CD4-positive, alpha-beta memory T cell (primary cell): ENCODE measurements around the gene DDRGK1. TPM values are rescaled to one million over a fixed set of nuclear protein-coding genes. Genes with fewer than 3 reads are reported as not detected.
A peak's percentile ranks its signal among the peaks of the same experiment; 100 is the strongest.
"Not testable (repeated sequence)": the region's sequence is repeated elsewhere in the genome, so short reads cannot be mapped to it uniquely, and the experiment has no call there.

ENCODE experiments used
- CTCF ChIA-PET: fragments of 350-600 bp; sonication (Branson Sonifier 250); formaldehyde crosslinking; loops from one replicate; lab custom pipeline; 2021; ENCODE audit warnings: inconsistent platforms; ENCODE audit not compliant: partially characterized antibody; lab: Charles Lee
- POLR2A ChIA-PET: fragments of 350-600 bp; sonication (Branson Sonifier 250); formaldehyde crosslinking; loops from one replicate; lab custom pipeline; 2021; ENCODE audit not compliant: partially characterized antibody; lab: Charles Lee
- DNase-seq, 5 donors: peaks; one replicate each; pipeline versions ENCODE4 v3.0.0 to v3.0.0-alpha.2; 2020 to 2022; ENCODE audit warnings: mixed read lengths in 1 of 5
- H3K27ac ChIP-seq: one replicate; pipeline ENCODE4 v1.7.0; 2013; ENCODE audit warnings: low read depth, low read length
- H3K27me3 ChIP-seq: 2 replicates; pipeline ENCODE4 v1.7.0; 2013; ENCODE audit warnings: mild to moderate bottlenecking, low read length, moderate library complexity; ENCODE audit not compliant: insufficient read depth
- H3K36me3 ChIP-seq: 2 replicates; pipeline ENCODE4 v1.7.0; 2013; ENCODE audit warnings: mild to moderate bottlenecking, low read length, moderate library complexity; ENCODE audit not compliant: insufficient read depth
- H3K4me1 ChIP-seq: 2 replicates; pipeline ENCODE4 v1.7.0; 2013; ENCODE audit warnings: mild to moderate bottlenecking, low read length, moderate library complexity; ENCODE audit not compliant: insufficient read depth
- H3K4me3 ChIP-seq, 2 donors: one replicate each; pipeline ENCODE4 v1.7.0; 2013; ENCODE audit warnings: low read length in 2 of 2, mild to moderate bottlenecking in 1 of 2
- H3K9me3 ChIP-seq, 2 donors: one replicate each; pipeline ENCODE4 v1.7.0; 2013; ENCODE audit warnings: low read length in 2 of 2, control low read depth in 1 of 2; ENCODE audit not compliant: control insufficient read depth in 1 of 2
- H3K27ac Mint-ChIP-seq, 7 donors: one replicate each; pipeline ENCODE4 v1.8.0; 2020 to 2021; ENCODE audit warnings: mixed read lengths in 7 of 7, mild to moderate bottlenecking in 6 of 7, inconsistent platforms in 3 of 7, moderate library complexity in 3 of 7
- H3K27me3 Mint-ChIP-seq, 2 donors: one replicate each; pipeline ENCODE4 v1.8.0; 2020 to 2021; ENCODE audit warnings: mixed read lengths in 2 of 2
- H3K36me3 Mint-ChIP-seq, 2 donors: one replicate each; pipeline ENCODE4 v1.8.0; 2020 to 2021; ENCODE audit warnings: mixed read lengths in 2 of 2, inconsistent platforms in 1 of 2, mild to moderate bottlenecking in 1 of 2
- H3K4me1 Mint-ChIP-seq, 4 donors: one replicate each; pipeline ENCODE4 v1.8.0; 2020 to 2021; ENCODE audit warnings: mixed read lengths in 4 of 4, mild to moderate bottlenecking in 1 of 4
- H3K4me3 Mint-ChIP-seq, 8 donors: one replicate each; pipeline ENCODE4 v1.8.0; 2020 to 2021; ENCODE audit warnings: mixed read lengths in 8 of 8, mild to moderate bottlenecking in 7 of 8, moderate library complexity in 6 of 8, inconsistent platforms in 3 of 8
- H3K9me3 Mint-ChIP-seq, 8 donors: one replicate each; pipeline ENCODE4 v1.8.0; 2020 to 2021; ENCODE audit warnings: mixed read lengths in 8 of 8, mild to moderate bottlenecking in 5 of 8, inconsistent platforms in 3 of 8, moderate library complexity in 1 of 8
- intact Hi-C: fragments of 100-400 bp; cut with micrococcal nuclease; formaldehyde crosslinking; loops from one replicate; pipeline ENCODE4 v1.15.1; 2023
- polyA plus RNA-seq, 2 donors: library from polyadenylated mRNA; unstranded; fragments of 300-500 nt; fragmentation: Illumina TruSeq; gene quantifications; one replicate each; pipeline ENCODE4 v1.2.3, GENCODE V29; 2021
- total RNA-seq, 2 experiments: library from RNA; stranded (reverse); gene quantifications; one replicate each; pipeline ENCODE4 v1.2.3, GENCODE V29; 2021

Gene DDRGK1
- total and polyA plus RNA-seq, 4 experiments from 2014 or later = 35.2 to 61.0 (median 54.6) TPM

DNA sequence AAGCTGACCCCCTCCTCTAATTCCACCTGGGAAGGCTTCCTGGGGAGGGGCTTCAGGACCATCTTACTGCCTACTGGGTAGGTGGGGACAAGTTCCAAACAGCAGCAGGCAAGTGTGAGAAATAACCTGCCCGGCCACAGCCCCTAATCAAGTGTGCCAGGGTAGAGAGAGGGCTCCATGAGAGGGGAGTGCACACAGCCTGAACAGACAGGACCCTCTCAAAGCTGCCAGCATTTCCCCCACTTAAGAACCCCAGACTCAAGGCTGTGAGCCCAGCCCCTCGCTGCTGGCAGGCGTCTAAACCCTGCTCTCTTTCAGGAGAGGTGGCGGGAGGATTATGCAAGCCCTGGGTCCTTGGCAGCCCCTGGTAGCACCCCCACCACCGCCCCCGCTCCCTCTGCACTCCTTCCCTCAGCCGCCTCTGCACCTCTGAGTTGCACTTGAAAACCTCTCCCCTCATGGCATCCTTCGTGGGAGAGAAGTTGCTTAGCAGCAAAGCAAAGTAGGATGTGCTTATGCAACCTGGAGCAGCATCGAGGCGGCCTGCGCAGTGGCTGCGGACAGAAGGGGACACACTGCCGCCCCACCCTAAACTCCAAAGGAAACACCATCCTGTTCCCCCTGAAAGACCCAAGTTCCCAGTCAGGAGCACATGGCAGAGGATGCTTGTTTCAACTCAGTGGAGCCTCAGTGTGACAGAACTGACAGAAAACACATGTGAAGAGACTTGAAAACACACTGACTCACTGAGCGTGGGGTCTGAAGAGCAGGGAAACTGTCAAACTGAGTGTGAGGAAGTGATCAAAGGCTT lies 10.5 kb downstream of the DDRGK1 start:
- Histone ChIP-seq H3K4me3 (no peak overlapping the region), H3K27ac (no peak overlapping the region), H3K36me3 (peaks cover 54% of the 10 kb centered on the region), H3K27me3 (no peaks in the 10 kb centered on the region), H3K9me3 (no peaks in the 10 kb centered on the region), H3K4me1 (no peaks in the 10 kb centered on the region)
- Mint-ChIP-seq H3K27me3 (no peaks in the 10 kb centered on the region), H3K9me3 (no peaks in the 10 kb centered on the region), H3K27ac (no peak overlapping the region), H3K4me1 (peaks cover 0 to 11% (median 3%) of the 10 kb centered on the region in 4 donors), H3K36me3 (peaks cover 53 to 69% of the 10 kb centered on the region in 2 donors), H3K4me3 (no peak overlapping the region)
- DNase-seq = no peak
- intact Hi-C loops = no loop called here
- ChIA-PET POLR2A (no interaction called here), CTCF (no interaction called here)

DNA sequence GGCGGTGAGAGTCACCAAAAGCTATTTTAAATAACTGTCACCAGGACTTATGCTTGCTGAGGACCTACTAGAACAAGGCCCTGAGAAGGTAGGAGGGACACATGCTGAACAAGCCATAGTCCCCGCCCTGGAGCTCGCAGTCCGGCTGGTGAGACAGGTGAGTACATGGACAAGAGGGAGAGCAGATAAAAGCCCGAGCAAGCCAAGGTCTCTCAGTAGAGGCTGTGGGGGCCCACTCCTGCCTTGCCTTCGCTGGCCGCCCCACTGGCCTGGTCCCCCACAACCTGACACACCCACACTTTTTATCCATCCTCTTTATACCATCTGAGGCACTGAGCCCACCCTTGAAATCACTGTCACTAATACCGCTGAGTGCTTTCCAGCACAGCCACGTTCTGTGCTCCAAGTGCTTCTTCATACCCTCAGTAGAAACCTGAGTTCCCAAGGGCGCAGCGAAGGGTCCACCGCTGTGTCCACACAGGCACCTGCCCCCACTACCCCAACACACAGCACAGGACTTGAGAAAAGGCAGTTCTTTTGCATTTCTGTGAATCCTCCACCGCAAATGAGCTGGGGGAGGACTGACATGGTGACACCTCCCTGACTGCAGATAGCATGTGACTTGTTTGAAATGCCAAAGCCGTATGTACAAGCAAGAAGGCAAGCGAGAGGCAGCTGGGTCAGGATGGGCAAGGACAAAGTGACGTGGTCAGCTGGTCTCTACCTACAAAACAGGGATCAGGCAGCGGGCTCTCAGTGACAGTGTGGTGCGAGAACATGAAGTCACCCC lies 12.1 kb downstream of the DDRGK1 start:
- H3K36me3 Mint-ChIP-seq = peaks cover 44 to 64% of the 10 kb centered on the region in 2 donors
- no peaks in the 10 kb centered on the region for H3K9me3 Mint-ChIP-seq
- Histone ChIP-seq H3K27ac (no peak overlapping the region), H3K9me3 (no peaks in the 10 kb centered on the region), H3K27me3 (no peaks in the 10 kb centered on the region), H3K4me1 (no peaks in the 10 kb centered on the region), H3K4me3 (no peak overlapping the region), H3K36me3 (peaks cover 52% of the 10 kb centered on the region)
- H3K27me3 Mint-ChIP-seq = no peaks in the 10 kb centered on the region
- peak overlapping the region in 2 of 7 donors; percentile 29 to 50 for H3K27ac Mint-ChIP-seq
- no peak for DNase-seq
- no peak overlapping the region for H3K4me3 Mint-ChIP-seq
- ChIA-PET POLR2A (interaction anchor here (0.6 kb wide), 1 partner anchor 72 kb away, joined by 3 read pairs; no protein-coding TSS in a partner anchor), CTCF (no interaction called here)
- H3K4me1 Mint-ChIP-seq = peaks cover 0 to 11% (median 3%) of the 10 kb centered on the region in 4 donors
- intact Hi-C loops = no loop called here

DNA sequence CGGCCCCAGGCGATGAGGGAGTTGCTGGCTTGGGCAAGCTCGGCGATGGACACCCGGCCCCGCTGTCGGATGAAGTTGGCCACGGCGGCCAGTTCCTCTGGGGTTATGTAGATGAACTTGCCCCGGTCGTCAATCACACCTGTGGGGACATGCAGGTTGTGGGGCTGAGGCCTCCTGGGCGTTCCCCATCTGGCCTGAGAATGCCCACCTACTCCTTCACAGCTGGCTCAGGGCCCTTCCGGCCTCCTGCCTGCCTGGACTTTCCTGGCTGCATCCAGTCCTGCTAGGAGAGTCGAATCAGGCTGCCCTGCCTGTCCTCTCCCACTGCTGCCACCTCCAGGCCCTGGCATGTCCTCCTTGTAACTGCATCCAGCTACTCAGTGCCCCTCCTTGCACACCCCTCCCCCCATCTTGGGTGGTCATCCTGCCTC lies 13.8 kb downstream of the DDRGK1 start:
- Histone ChIP-seq H3K9me3 (no peaks in the 10 kb centered on the region), H3K27me3 (no peaks in the 10 kb centered on the region), H3K27ac (no peak overlapping the region), H3K36me3 (peaks cover 51% of the 10 kb centered on the region), H3K4me3 (no peak overlapping the region), H3K4me1 (no peaks in the 10 kb centered on the region)
- H3K36me3 Mint-ChIP-seq = peaks cover 37 to 55% of the 10 kb centered on the region in 2 donors
- no peak overlapping the region for H3K4me3 Mint-ChIP-seq
- DNase-seq = no peak
- CTCF ChIA-PET = interaction anchor here (0.8 kb wide), 1 partner anchor 28 kb away, joined by 3 read pairs; no protein-coding TSS in a partner anchor
- H3K27me3 Mint-ChIP-seq = no peaks in the 10 kb centered on the region
- H3K27ac Mint-ChIP-seq = peak overlapping the region in 1 of 7 donors; percentile 3
- intact Hi-C loops = no loop called here
- H3K9me3 Mint-ChIP-seq = no peaks in the 10 kb centered on the region
- POLR2A ChIA-PET = interaction anchor here (0.5 to 1.3 kb wide), 3 partner anchors 13 to 77 kb away, joined by 3 to 4 read pairs (median 3); no protein-coding TSS in a partner anchor
- H3K4me1 Mint-ChIP-seq = peaks cover 0 to 9% (median under 1%) of the 10 kb centered on the region in 4 donors

DNA sequence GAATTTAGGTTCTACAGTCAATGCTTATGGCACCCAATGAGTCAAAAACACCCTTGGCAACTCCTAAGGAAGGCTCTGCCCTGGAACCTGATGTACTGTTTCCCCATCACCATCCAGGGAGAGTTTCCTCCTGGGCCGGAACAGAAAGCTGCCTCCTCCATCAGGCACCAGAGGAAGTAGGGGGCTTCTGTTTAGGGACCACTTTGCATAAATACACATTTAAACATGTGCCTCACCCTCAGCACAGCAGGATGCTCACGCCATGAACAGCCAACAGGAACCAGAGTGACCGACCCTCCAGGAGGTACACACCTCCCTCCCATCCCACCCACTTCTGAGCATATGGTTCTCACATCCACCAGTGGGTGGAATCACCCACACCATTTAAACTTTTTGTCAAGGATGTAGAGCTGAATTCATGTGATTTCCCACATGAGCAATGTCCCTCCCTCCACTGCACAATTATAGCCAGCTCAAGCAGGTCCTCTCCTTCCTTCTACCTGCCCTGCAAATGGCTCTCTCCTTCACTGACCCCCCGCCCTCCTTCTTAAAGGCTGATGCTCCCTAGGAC lies 14.8 kb downstream of the DDRGK1 start:
- Histone ChIP-seq H3K27me3 (no peaks in the 10 kb centered on the region), H3K9me3 (no peaks in the 10 kb centered on the region), H3K4me3 (no peak overlapping the region), H3K27ac (no peak overlapping the region), H3K4me1 (no peaks in the 10 kb centered on the region), H3K36me3 (peaks cover 41% of the 10 kb centered on the region)
- Mint-ChIP-seq H3K4me1 (peaks cover 0 to 4% (median 0%) of the 10 kb centered on the region in 4 donors), H3K27me3 (no peaks in the 10 kb centered on the region), H3K27ac (peak overlapping the region; percentile 32 to 83 (median 43)), H3K9me3 (no peaks in the 10 kb centered on the region), H3K36me3 (peaks cover 31 to 46% of the 10 kb centered on the region in 2 donors), H3K4me3 (no peak overlapping the region)
- intact Hi-C loops = no loop called here
- ChIA-PET POLR2A (interaction anchor here (0.6 kb wide), 1 partner anchor 136 kb away, joined by 3 read pairs; no protein-coding TSS in a partner anchor), CTCF (interaction anchor here (0.8 kb wide), 1 partner anchor 29 kb away, joined by 3 read pairs; no protein-coding TSS in a partner anchor)
- no peak for DNase-seq

DNA sequence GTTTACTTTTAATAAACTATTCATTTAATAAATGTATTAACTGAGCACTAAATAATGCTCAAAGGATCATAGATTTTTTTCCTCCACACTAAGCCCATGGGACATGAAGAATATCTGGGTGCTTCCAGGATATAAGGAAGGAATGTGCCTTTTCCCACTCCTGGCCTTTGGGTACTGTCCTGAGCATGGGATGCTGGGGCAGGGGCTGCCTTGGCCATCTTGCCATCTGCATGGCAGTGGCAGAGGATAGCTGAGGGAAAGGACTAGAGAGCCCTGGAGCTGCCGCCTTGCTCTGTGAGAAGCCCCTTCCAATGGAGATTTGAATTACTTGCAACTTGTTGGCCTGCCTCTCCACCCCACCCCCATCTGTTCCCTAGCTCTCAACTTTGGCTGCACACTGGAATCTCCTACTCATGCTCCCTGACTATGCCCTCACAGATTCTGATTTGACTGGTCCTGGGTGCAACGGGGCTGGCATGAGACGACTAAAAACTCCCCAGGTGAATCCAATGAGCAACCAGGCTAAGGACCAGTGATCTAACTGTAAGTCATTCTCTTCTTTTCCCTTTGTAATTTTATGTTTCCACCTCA lies 15.6 kb downstream of the DDRGK1 start:
- intact Hi-C loops = no loop called here
- Histone ChIP-seq H3K27ac (no peak overlapping the region), H3K9me3 (no peaks in the 10 kb centered on the region), H3K27me3 (no peaks in the 10 kb centered on the region), H3K4me3 (no peak overlapping the region), H3K4me1 (no peaks in the 10 kb centered on the region), H3K36me3 (peaks cover 34% of the 10 kb centered on the region)
- Mint-ChIP-seq H3K4me3 (no peak overlapping the region), H3K36me3 (peaks cover 31 to 40% of the 10 kb centered on the region in 2 donors), H3K9me3 (no peaks in the 10 kb centered on the region), H3K27ac (peak overlapping the region in 6 of 7 donors; percentile 26 to 72 (median 55)), H3K27me3 (no peaks in the 10 kb centered on the region), H3K4me1 (peaks cover 0 to 4% (median under 1%) of the 10 kb centered on the region in 4 donors)
- ChIA-PET CTCF (no interaction called here), POLR2A (no interaction called here)
- no peak for DNase-seq

DNA sequence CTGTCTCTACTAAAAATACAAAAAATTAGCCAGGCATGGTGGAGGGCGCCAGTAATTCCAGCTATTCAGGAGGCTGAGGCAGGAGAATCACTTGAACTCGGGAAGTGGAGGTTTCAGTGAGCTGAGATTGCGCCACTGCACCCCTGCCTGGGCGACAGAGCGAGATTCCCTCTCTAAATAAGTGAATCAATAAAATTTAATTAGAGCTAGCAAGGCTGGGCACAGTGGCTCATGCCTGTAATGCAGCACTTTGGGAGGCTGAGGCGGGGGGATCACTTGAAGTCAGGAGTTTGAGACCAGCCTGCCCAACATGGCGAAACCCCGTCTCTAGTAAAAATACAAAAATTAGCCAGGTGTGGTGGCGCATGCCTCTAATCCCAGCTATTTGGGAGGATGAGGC lies 16.6 kb downstream of the DDRGK1 start:
- POLR2A ChIA-PET, DNase-seq, H3K27me3 Mint-ChIP-seq, H3K27ac Mint-ChIP-seq, H3K4me1 Mint-ChIP-seq, H3K27me3 ChIP-seq, H3K27ac ChIP-seq, H3K9me3 Mint-ChIP-seq, H3K9me3 ChIP-seq, H3K4me3 ChIP-seq, intact Hi-C loops, H3K4me3 Mint-ChIP-seq, H3K4me1 ChIP-seq: not testable (repeated sequence)
- peaks cover 29 to 38% of the 10 kb centered on the region in 2 donors for H3K36me3 Mint-ChIP-seq
- CTCF ChIA-PET = interaction anchor here (1.3 kb wide), 1 partner anchor 52 kb away, joined by 3 read pairs; no protein-coding TSS in a partner anchor
- H3K36me3 ChIP-seq = peaks cover 26% of the 10 kb centered on the region
